Activated B cell treated with CpG ODN at 0.5 μM for 24 hours (primary cell): ENCODE results near the gene IL16. TPM values are rescaled to one million over a fixed set of nuclear protein-coding genes. Genes with fewer than 3 reads are reported as not detected.

Source experiments
- ATAC-seq: fragments of 200-7000 bp; cut with Tn5 transposase; one replicate; pipeline ENCODE4 v1.10.0; 2021; ENCODE audit warnings: low read depth, mild to moderate bottlenecking, moderate library complexity
- CTCF ChIA-PET: fragments of 350-600 bp; sonication (Branson Sonifier 250); formaldehyde crosslinking; loops from one replicate; lab custom pipeline; 2021; ENCODE audit warnings: antibody characterized with exemption; lab: Charles Lee
- POLR2A ChIA-PET: fragments of 350-600 bp; sonication (Branson Sonifier 250); formaldehyde crosslinking; loops from one replicate; lab custom pipeline; 2021; ENCODE audit warnings: antibody characterized with exemption; lab: Charles Lee
- DNase-seq: peaks from one replicate; pipeline ENCODE4 v3.0.0; 2022
- H3K27ac Mint-ChIP-seq: one replicate; pipeline ENCODE4 v1.8.0; 2020; ENCODE audit warnings: mixed read lengths
- H3K27me3 Mint-ChIP-seq: one replicate; pipeline ENCODE4 v1.8.0; 2021; ENCODE audit warnings: mixed read lengths
- H3K36me3 Mint-ChIP-seq: one replicate; pipeline ENCODE4 v1.8.0; 2021; ENCODE audit warnings: low read depth, mixed read lengths
- H3K4me1 Mint-ChIP-seq: one replicate; pipeline ENCODE4 v1.8.0; 2021; ENCODE audit warnings: mixed read lengths
- H3K4me3 Mint-ChIP-seq: one replicate; pipeline ENCODE4 v1.8.0; 2020; ENCODE audit warnings: mild to moderate bottlenecking, mixed read lengths
- H3K9me3 Mint-ChIP-seq: one replicate; pipeline ENCODE4 v1.8.0; 2020; ENCODE audit warnings: mixed read lengths
- intact Hi-C: fragments of 100-400 bp; cut with micrococcal nuclease; formaldehyde crosslinking; loops from one replicate; pipeline ENCODE4 v1.15.1; 2024
- total RNA-seq: library from RNA; stranded (reverse); gene quantifications from 2 replicates; pipeline ENCODE4 v1.2.3, GENCODE V29; 2022
- TF ChIP-seq, protein P1 (sequence below): fragments of 200-600 bp; IDR thresholded peaks from one replicate; pipeline ENCODE4 v1.8.0; 2022; ENCODE audit warnings: antibody characterized with exemption, mild to moderate bottlenecking

The IL16 gene
- total RNA-seq, 1 donor from 2014 or later, result 206 TPM

DNA sequence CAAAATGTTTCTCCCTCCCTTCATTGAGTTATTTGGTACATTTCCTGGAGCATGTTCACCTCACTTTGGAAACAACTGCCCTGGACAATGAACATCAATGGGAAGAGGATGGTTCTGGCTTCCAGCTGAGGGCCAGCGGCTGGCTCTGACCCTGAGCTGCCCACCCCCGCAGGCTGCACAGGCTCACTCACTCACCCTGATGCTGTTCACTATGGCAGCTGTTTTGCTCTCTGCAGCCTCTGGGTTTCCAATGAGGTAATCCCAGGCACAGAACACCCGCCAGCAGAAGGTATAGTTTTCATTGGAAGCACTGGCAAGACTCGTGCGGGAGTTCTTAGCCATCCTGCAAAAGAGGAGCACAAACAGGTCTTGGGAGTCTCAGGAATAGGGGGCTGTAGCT is 159.6 kb downstream of the IL16 start:
- CTCF ChIA-PET, result interaction anchor here (1.0 to 1.4 kb wide), 3 partner anchors 81 to 91 kb away, joined by 3 to 7 read pairs (median 3); no protein-coding TSS in a partner anchor
- H3K4me3 Mint-ChIP-seq, result no peak overlapping the region
- intact Hi-C loops, result no loop called here
- no peak for DNase-seq
- TF ChIP-seq, protein P1, sequence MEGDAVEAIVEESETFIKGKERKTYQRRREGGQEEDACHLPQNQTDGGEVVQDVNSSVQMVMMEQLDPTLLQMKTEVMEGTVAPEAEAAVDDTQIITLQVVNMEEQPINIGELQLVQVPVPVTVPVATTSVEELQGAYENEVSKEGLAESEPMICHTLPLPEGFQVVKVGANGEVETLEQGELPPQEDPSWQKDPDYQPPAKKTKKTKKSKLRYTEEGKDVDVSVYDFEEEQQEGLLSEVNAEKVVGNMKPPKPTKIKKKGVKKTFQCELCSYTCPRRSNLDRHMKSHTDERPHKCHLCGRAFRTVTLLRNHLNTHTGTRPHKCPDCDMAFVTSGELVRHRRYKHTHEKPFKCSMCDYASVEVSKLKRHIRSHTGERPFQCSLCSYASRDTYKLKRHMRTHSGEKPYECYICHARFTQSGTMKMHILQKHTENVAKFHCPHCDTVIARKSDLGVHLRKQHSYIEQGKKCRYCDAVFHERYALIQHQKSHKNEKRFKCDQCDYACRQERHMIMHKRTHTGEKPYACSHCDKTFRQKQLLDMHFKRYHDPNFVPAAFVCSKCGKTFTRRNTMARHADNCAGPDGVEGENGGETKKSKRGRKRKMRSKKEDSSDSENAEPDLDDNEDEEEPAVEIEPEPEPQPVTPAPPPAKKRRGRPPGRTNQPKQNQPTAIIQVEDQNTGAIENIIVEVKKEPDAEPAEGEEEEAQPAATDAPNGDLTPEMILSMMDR, result no peak
- ATAC-seq, result no peak
- H3K27ac Mint-ChIP-seq, result no peak overlapping the region
- no peaks in the 10 kb centered on the region for H3K4me1 Mint-ChIP-seq
- H3K9me3 Mint-ChIP-seq, result no peaks in the 10 kb centered on the region
- H3K27me3 Mint-ChIP-seq, result peaks cover 11% of the 10 kb centered on the region
- H3K36me3 Mint-ChIP-seq, result no peaks in the 10 kb centered on the region
- POLR2A ChIA-PET, result no interaction called here

DNA sequence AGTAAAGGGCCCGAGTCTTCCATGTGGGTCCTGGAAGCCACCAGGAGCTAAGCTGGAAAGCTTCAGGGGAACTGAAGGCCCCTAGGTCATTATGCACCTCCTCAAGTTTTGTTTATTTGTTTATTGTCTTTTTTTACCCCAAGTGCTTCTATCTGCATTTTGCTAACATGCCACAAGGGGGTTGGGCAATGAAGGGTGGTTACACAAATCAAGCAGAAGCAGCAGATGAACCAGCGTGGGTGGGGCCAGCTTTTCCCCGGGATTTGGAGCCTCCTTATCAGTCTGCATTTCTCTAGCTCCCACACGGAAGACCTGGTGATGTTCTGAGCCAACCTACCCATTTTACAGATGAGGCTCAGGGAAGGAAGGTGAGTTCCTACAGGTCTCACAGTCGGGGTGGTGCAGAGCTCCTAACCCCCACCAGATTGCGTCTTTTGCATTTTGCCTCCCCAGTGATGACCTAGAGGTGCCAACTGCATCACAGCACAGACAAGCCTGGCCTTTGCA is 160.6 kb downstream of the IL16 start:
- TF ChIP-seq, protein P1, result no peak
- no peaks in the 10 kb centered on the region for H3K4me1 Mint-ChIP-seq
- no peak overlapping the region for H3K4me3 Mint-ChIP-seq
- no peak overlapping the region for H3K27ac Mint-ChIP-seq
- H3K36me3 Mint-ChIP-seq, result no peaks in the 10 kb centered on the region
- DNase-seq (no peak), ATAC-seq (no peak)
- peaks cover 11% of the 10 kb centered on the region for H3K27me3 Mint-ChIP-seq
- H3K9me3 Mint-ChIP-seq, result no peaks in the 10 kb centered on the region
- ChIA-PET POLR2A (no interaction called here), CTCF (interaction anchor here (1.4 kb wide), 1 partner anchor 92 kb away, joined by 7 read pairs; no protein-coding TSS in a partner anchor)
- intact Hi-C loops, result no loop called here

DNA sequence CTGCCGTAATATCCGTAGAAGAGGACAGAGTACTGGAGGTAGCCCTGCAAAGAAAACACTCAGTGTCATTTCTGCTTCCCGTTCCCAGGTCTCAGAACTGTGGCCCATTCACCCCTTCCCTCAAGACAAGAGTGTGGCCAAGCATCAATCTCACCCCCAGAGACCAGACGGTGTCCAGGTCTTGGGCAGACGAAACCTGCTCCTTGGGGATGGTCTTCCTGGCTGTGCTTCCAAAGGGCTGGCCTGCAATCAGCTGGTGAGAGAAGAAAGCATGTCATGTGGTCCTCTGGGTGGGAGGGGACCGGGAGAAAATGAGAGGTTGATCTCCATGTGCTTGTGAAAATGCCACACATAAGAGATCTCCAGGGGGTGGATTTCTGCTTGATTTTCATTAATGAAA is 161.6 kb downstream of the IL16 start:
- intact Hi-C loops, result no loop called here
- CTCF ChIA-PET, result no interaction called here
- no peaks in the 10 kb centered on the region for H3K4me1 Mint-ChIP-seq
- peaks cover 11% of the 10 kb centered on the region for H3K27me3 Mint-ChIP-seq
- H3K4me3 Mint-ChIP-seq, result no peak overlapping the region
- TF ChIP-seq, protein P1, result no peak
- H3K36me3 Mint-ChIP-seq, result no peaks in the 10 kb centered on the region
- no peak for DNase-seq
- no peak for ATAC-seq
- no peaks in the 10 kb centered on the region for H3K9me3 Mint-ChIP-seq
- POLR2A ChIA-PET, result no interaction called here
- no peak overlapping the region for H3K27ac Mint-ChIP-seq

DNA sequence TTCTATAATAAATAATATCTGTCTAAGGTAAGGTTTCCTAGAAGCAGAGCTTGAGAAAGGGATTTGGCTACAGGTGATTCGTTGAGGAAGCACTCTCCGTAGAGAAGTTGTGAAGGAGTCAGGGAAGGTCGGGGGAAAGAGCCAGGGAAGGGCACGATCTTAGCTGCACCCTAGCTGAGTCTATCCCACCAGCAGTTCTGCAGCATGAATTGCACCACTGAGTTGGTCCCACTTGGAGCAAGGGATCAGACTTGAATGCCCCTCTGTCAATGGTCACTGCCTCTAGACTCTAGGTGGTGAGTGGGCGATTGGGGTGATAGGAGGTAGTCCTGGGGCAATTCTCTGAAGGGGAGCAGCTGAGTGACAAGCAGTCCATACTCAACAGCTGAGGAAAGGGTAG is 163.8 kb downstream of the IL16 start:
- ChIA-PET POLR2A (interaction anchor here (0.6 kb wide), 1 partner anchor 94 kb away, joined by 6 read pairs; no protein-coding TSS in a partner anchor), CTCF (no interaction called here)
- Mint-ChIP-seq H3K4me3 (no peak overlapping the region), H3K27ac (no peak overlapping the region), H3K4me1 (no peaks in the 10 kb centered on the region), H3K27me3 (peaks cover 11% of the 10 kb centered on the region), H3K9me3 (no peaks in the 10 kb centered on the region), H3K36me3 (no peaks in the 10 kb centered on the region)
- no peak for DNase-seq
- TF ChIP-seq, protein P1, result no peak
- intact Hi-C loops, result no loop called here
- no peak for ATAC-seq

DNA sequence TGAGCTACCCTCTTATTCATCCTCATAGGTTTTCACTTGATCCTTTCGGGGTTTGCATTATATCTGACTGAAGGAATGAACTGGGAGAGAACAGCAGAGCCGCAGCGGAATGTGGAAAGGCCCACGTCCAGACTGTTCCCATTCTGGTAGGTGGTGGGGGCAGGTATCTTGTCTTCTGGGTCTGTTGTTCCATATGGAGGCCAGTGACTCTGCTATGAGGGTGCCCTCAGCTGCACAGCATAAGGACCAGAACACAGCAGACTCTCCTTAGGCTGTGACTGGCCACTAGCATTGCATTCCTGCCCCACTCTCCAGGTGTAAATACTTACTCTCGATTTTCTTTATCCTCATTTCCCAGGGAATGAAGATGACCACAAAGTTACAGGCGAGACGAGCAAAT is 165.2 kb downstream of the IL16 start:
- no peak overlapping the region for H3K4me3 Mint-ChIP-seq
- TF ChIP-seq, protein P1, result no peak
- DNase-seq, result no peak
- peaks cover 11% of the 10 kb centered on the region for H3K27me3 Mint-ChIP-seq
- no peak for ATAC-seq
- no peaks in the 10 kb centered on the region for H3K36me3 Mint-ChIP-seq
- H3K4me1 Mint-ChIP-seq, result no peaks in the 10 kb centered on the region
- POLR2A ChIA-PET, result no interaction called here
- H3K9me3 Mint-ChIP-seq, result no peaks in the 10 kb centered on the region
- intact Hi-C loops, result no loop called here
- H3K27ac Mint-ChIP-seq, result no peak overlapping the region
- CTCF ChIA-PET, result no interaction called here
